SH-SY5Y (cell line): ENCODE measurements around the gene MUC7.

Experiments
- GATA2 ChIP-seq: IDR thresholded peaks from 2 replicates; pipeline ENCODE4 v1.6.1; 2011; ENCODE audit warnings: mild to moderate bottlenecking, low read depth, low read length
- GATA3 ChIP-seq: IDR thresholded peaks from 2 replicates; pipeline ENCODE4 v1.6.1; 2011; ENCODE audit warnings: low read depth, mild to moderate bottlenecking, low read length, moderate library complexity

DNA sequence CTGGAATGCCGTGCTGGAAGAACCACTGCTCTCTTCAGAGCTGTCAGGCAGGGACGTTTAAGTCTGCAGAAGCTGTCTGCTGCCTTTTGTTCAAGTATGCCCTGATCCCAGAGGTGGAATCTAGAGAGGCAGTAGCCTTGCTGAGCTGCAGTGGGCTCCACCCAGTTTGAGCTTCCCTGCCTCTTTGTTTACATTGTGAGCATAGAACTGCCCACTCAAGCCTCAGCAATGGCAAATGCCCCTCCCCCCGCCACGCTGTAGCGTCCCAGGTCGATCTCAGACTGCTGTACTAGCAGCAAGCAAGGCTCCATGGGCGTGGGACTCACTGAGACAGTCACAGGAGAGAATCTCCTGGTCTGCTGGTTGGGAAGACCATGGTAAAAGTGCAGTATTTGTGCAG, 34.8 kb upstream of the MUC7 start:
- no peak for TF ChIP-seq GATA3
- TF ChIP-seq GATA2, result no peak
